HG02943 (cell line): ENCODE data around the gene TMEM254.
"Not testable (repeated sequence)": the region's sequence is repeated elsewhere in the genome, so short reads cannot be mapped to it uniquely, and the experiment has no call there.

Experiments
- ATAC-seq: cut with Tn5 transposase; IDR thresholded peaks from one replicate; pipeline ENCODE4 v1.9.1; 2021; ENCODE audit warnings: mild to moderate bottlenecking, low read depth, moderate library complexity; ENCODE audit not compliant: unreplicated experiment

The TMEM254 gene

GRCh38 chr10:80131499-80131901, 53.0 kb downstream of the TMEM254 start:
- ATAC-seq: no peak

- ATAC-seq: no peak
Observed at GRCh38 chr10:80132299-80133139, 54.1 kb downstream of the TMEM254 start, which contains the start of gene PLAC9. PLAC9 (plus strand) TSS chr10:80132730; CDS start chr10:80132763, 33 bp downstream.

- ATAC-seq: no peak
Observed at GRCh38 chr10:80133206-80133605, 54.7 kb downstream of the TMEM254 start.

GRCh38 chr10:80133687-80134086, 55.2 kb downstream of the TMEM254 start:
- not testable (repeated sequence) for ATAC-seq

- no peak for ATAC-seq
Observed at GRCh38 chr10:80136134-80136571, 57.7 kb downstream of the TMEM254 start.

GRCh38 chr10:80137031-80137862, 58.8 kb downstream of the TMEM254 start:
- ATAC-seq: no peak

- no peak for ATAC-seq
Observed at GRCh38 chr10:80137920-80138319, 59.5 kb downstream of the TMEM254 start.

- ATAC-seq: no peak
Observed at GRCh38 chr10:80139265-80139664, 60.8 kb downstream of the TMEM254 start.

- no peak for ATAC-seq
Observed at GRCh38 chr10:80140251-80140650, 61.8 kb downstream of the TMEM254 start.

GRCh38 chr10:80141696-80142460, 63.4 kb downstream of the TMEM254 start:
- ATAC-seq: no peak
